Measurements from ENCODE around the gene EIF4B.

- TF ChIP-seq CTCF (IDR thresholded peaks at IDR 0.05) (no peak), POLR2AphosphoS5 (IDR thresholded peaks at IDR 0.05) (no peak)
These were observed 17.4 kb upstream of the EIF4B start for GRCh38 chr12:52988898-52989297.
